Vagina (tissue), 2 donors: Measurements from ENCODE around the gene FAM124A. TPM values are rescaled to one million over a fixed set of nuclear protein-coding genes. Genes with fewer than 3 reads are reported as not detected.

ENCODE experiments used
- DNase-seq, 2 donors: peaks; one replicate each; pipeline ENCODE4 v3.0.0-alpha.2; 2017; ENCODE audit errors: extremely low spot score in 2 of 2
- H3K27ac ChIP-seq: fragments of 200-600 bp; sonication (generic); one replicate; pipeline ENCODE4 v1.5.1; 2019
- H3K27me3 ChIP-seq: fragments of 200-600 bp; sonication (generic); one replicate; pipeline ENCODE4 v1.5.1; 2019
- H3K36me3 ChIP-seq, 2 donors: fragments of 200-600 bp; sonication (generic); one replicate each; pipeline ENCODE4 v1.5.1; 2017 to 2019
- H3K4me1 ChIP-seq: fragments of 200-600 bp; sonication (generic); one replicate; pipeline ENCODE4 v1.5.1; 2019
- H3K4me3 ChIP-seq, 2 donors: fragments of 200-600 bp; sonication (generic); 1 replicate in 1 of 2; 2 replicates in 1 of 2; pipeline ENCODE4 v1.5.1; 2016 to 2019
- H3K9me3 ChIP-seq: fragments of 200-600 bp; sonication (generic); one replicate; pipeline ENCODE4 v1.5.1; 2019
- CTCF ChIP-seq, 3 experiments: fragments of 450-650 bp in 2 of 3; fragments of 200-600 bp in 1 of 3; sonication (generic) in 1 of 3; IDR thresholded peaks; one replicate each; pipeline ENCODE4 v1.5.1; 2017 to 2019; ENCODE audit warnings: antibody characterized with exemption in 3 of 3, mild to moderate bottlenecking in 2 of 3, moderate library complexity in 2 of 3
- POLR2A ChIP-seq, 2 donors: fragments of 450-650 bp; IDR thresholded peaks; one replicate each; pipeline ENCODE4 v1.6.1; 2017; ENCODE audit warnings: antibody characterized with exemption in 2 of 2, mild to moderate bottlenecking in 2 of 2, moderate library complexity in 2 of 2
- POLR2AphosphoS5 ChIP-seq, 2 donors: sonication (generic); formaldehyde crosslinking; IDR thresholded peaks; one replicate each; pipeline ENCODE4 v1.9.0; 2017; ENCODE audit warnings: antibody characterized with exemption in 2 of 2, mild to moderate bottlenecking in 2 of 2, low read depth in 1 of 2; ENCODE audit not compliant: insufficient read depth in 1 of 2
- intact Hi-C: fragments of 100-400 bp; cut with DNase I; formaldehyde crosslinking; loops from one replicate; pipeline ENCODE4 v1.15.1; 2023
- total RNA-seq: library from RNA; depleted of rRNA; stranded (reverse); fragments of >200 nt; gene quantifications from one replicate; pipeline ENCODE4 v1.2.3, GENCODE V29; 2016

Gene FAM124A
- total RNA-seq, 1 donor from 2014 or later = 5.4 TPM

DNA sequence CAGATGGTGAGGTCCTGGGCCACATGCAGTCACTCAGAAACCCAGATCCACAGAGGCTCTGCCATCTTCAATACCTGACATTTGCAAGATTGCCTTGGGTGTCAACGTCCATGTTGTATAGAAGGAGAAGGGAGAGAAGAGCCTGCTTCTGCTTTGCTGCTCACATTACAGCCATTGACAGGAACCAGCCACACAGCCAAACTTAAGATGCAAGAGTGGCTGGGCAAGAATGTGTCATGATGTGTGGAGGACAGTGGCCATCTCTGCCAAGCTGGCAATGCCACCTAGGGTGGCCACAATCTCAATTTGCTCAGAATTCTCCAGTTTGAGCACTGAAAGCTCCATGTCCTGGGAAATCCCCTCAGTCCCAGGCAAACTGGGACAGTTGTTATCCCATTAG, 91.4 kb downstream of the FAM124A start:
- H3K4me3 ChIP-seq = no peak overlapping the region
- no peaks in the 10 kb centered on the region for H3K27me3 ChIP-seq
- DNase-seq = peak in 1 of 2 donors; percentile 37
- H3K9me3 ChIP-seq = no peaks in the 10 kb centered on the region
- TF ChIP-seq POLR2AphosphoS5 (IDR thresholded peaks at IDR 0.05; ENCODE audit: insufficient read depth in 1 of 2, low read depth in 1 of 2) = no peak
- TF ChIP-seq CTCF (IDR thresholded peaks at IDR 0.05) = no peak
- no peak for TF ChIP-seq POLR2A (IDR thresholded peaks at IDR 0.05)
- intact Hi-C loops = no loop called here
- no peaks in the 10 kb centered on the region for H3K4me1 ChIP-seq
- no peaks in the 10 kb centered on the region for H3K36me3 ChIP-seq
- no peak overlapping the region for H3K27ac ChIP-seq

GRCh38 chr13:51317262-51317661, 95.1 kb downstream of the FAM124A start:
- intact Hi-C loops = no loop called here
- Histone ChIP-seq H3K4me1 (no peaks in the 10 kb centered on the region), H3K9me3 (no peaks in the 10 kb centered on the region), H3K4me3 (no peak overlapping the region), H3K36me3 (no peaks in the 10 kb centered on the region), H3K27me3 (no peaks in the 10 kb centered on the region), H3K27ac (no peak overlapping the region)
- no peak for TF ChIP-seq CTCF (IDR thresholded peaks at IDR 0.05)
- TF ChIP-seq POLR2AphosphoS5 (IDR thresholded peaks at IDR 0.05; ENCODE audit: insufficient read depth in 1 of 2, low read depth in 1 of 2) = no peak
- TF ChIP-seq POLR2A (IDR thresholded peaks at IDR 0.05) = no peak
- DNase-seq = no peak

DNA sequence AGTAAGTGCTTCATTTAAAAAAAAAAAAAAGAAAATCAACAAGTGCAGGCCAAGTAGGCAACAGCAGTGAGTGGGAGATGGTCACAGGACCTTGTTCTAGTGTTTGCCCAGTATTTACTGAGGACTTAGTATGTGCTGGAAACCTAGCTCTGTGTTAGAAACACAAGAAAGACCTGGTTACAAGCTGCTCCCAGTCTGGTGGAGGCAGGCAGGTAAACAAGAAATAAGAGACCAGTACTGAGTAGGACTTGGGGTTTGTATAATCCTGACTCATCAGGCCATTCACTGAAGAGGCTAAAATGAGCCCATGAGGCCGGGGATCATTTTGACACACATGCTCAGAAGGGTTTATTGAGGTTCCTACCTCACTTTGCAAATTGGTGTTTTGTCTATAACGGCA, 95.8 kb downstream of the FAM124A start:
- no peaks in the 10 kb centered on the region for H3K9me3 ChIP-seq
- no peaks in the 10 kb centered on the region for H3K27me3 ChIP-seq
- DNase-seq = peak in 1 of 2 donors; percentile 12
- no peak overlapping the region for H3K27ac ChIP-seq
- no peak for TF ChIP-seq POLR2AphosphoS5 (IDR thresholded peaks at IDR 0.05; ENCODE audit: insufficient read depth in 1 of 2, low read depth in 1 of 2)
- no peak for TF ChIP-seq POLR2A (IDR thresholded peaks at IDR 0.05)
- no peak for TF ChIP-seq CTCF (IDR thresholded peaks at IDR 0.05)
- no peaks in the 10 kb centered on the region for H3K4me1 ChIP-seq
- no peak overlapping the region for H3K4me3 ChIP-seq
- no peaks in the 10 kb centered on the region for H3K36me3 ChIP-seq
- intact Hi-C loops = no loop called here

DNA sequence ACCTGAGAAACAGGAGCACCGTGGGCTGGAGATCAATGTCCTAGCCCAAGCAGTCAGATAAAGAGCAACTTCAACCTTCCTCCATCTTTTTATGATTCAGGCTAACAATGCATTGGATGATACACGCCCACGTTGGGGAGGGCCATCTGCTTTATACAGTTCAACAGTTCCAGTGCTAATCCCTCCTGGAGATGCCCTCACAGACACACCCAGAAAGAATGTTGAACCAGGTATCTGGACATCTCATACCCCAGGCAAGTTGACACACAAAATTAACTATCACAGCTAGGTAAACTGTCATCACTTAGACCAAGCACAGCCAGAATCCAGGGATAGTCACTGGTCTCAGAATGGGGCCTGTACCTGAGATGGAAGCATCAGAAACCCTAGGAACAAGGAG, 96.7 kb downstream of the FAM124A start:
- H3K9me3 ChIP-seq = no peaks in the 10 kb centered on the region
- no peaks in the 10 kb centered on the region for H3K27me3 ChIP-seq
- TF ChIP-seq POLR2AphosphoS5 (IDR thresholded peaks at IDR 0.05; ENCODE audit: insufficient read depth in 1 of 2, low read depth in 1 of 2) = no peak
- no peak for TF ChIP-seq POLR2A (IDR thresholded peaks at IDR 0.05)
- TF ChIP-seq CTCF (IDR thresholded peaks at IDR 0.05) = no peak
- peak in 1 of 2 donors; percentile 31 for DNase-seq
- no peaks in the 10 kb centered on the region for H3K4me1 ChIP-seq
- intact Hi-C loops = no loop called here
- H3K27ac ChIP-seq = no peak overlapping the region
- H3K36me3 ChIP-seq = no peaks in the 10 kb centered on the region
- no peak overlapping the region for H3K4me3 ChIP-seq

DNA sequence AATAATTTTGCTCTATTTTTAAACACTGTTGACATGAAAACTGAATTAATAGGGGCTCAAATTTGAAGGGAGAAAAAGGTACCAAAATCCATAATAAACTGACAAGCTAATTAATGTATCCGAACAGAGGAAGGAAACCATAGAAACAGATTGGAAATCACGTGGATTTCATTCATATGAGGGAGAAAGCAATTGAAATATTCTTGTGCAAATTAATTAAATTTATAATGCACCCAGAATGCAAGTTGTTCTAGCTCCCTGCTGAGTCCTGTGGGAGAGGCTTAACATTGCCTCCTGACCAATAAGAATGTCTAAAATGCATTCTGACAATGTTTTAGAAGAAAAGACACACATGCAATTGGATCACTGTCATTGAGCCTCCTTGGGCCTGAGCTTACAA, 99.6 kb downstream of the FAM124A start:
- H3K4me1 ChIP-seq = no peaks in the 10 kb centered on the region
- intact Hi-C loops = no loop called here
- DNase-seq = no peak
- H3K36me3 ChIP-seq = no peaks in the 10 kb centered on the region
- no peak overlapping the region for H3K4me3 ChIP-seq
- TF ChIP-seq POLR2A (IDR thresholded peaks at IDR 0.05) = no peak
- no peak for TF ChIP-seq CTCF (IDR thresholded peaks at IDR 0.05)
- no peak for TF ChIP-seq POLR2AphosphoS5 (IDR thresholded peaks at IDR 0.05; ENCODE audit: insufficient read depth in 1 of 2, low read depth in 1 of 2)
- H3K27me3 ChIP-seq = no peaks in the 10 kb centered on the region
- H3K27ac ChIP-seq = no peak overlapping the region
- H3K9me3 ChIP-seq = no peaks in the 10 kb centered on the region
